ENCODE data around the gene MEIS2.

DNA sequence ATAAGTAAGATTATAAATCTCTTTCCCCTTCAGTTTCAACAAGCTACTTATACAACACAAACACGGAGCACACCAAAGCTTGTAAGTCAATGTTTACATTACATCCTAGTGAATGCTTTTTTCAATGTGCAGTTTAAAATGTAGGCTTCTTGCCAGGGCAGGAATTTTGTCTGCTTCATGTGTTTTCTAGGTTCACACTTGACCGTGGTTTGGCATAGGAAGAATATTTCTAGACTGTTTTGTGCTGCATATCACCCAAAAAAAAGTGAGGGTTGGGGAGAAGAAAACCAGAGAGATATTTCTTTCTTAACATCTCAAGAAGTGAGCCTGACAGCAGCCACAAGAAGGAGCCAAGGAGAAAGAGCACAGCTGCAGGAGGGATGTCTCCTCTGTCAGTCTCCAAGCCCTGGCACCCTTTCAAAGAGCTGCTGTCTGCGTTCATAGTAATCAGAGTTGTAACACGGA, 255.8 kb downstream of the MEIS2 start:
- TF ChIP-seq, protein P1, sequence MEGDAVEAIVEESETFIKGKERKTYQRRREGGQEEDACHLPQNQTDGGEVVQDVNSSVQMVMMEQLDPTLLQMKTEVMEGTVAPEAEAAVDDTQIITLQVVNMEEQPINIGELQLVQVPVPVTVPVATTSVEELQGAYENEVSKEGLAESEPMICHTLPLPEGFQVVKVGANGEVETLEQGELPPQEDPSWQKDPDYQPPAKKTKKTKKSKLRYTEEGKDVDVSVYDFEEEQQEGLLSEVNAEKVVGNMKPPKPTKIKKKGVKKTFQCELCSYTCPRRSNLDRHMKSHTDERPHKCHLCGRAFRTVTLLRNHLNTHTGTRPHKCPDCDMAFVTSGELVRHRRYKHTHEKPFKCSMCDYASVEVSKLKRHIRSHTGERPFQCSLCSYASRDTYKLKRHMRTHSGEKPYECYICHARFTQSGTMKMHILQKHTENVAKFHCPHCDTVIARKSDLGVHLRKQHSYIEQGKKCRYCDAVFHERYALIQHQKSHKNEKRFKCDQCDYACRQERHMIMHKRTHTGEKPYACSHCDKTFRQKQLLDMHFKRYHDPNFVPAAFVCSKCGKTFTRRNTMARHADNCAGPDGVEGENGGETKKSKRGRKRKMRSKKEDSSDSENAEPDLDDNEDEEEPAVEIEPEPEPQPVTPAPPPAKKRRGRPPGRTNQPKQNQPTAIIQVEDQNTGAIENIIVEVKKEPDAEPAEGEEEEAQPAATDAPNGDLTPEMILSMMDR (IDR thresholded peaks at IDR 0.05; ENCODE audit: insufficient read depth, low read length): no peak
- no peak for TF ChIP-seq GABPA (IDR thresholded peaks at IDR 0.05; ENCODE audit: low read depth)
- no peak for TF ChIP-seq POLR2AphosphoS5 (IDR thresholded peaks at IDR 0.05; ENCODE audit: low read depth)
- no peak for TF ChIP-seq SPI1 (IDR thresholded peaks at IDR 0.05; ENCODE audit: borderline replicate concordance, low read depth)
- TF ChIP-seq, protein P2, sequence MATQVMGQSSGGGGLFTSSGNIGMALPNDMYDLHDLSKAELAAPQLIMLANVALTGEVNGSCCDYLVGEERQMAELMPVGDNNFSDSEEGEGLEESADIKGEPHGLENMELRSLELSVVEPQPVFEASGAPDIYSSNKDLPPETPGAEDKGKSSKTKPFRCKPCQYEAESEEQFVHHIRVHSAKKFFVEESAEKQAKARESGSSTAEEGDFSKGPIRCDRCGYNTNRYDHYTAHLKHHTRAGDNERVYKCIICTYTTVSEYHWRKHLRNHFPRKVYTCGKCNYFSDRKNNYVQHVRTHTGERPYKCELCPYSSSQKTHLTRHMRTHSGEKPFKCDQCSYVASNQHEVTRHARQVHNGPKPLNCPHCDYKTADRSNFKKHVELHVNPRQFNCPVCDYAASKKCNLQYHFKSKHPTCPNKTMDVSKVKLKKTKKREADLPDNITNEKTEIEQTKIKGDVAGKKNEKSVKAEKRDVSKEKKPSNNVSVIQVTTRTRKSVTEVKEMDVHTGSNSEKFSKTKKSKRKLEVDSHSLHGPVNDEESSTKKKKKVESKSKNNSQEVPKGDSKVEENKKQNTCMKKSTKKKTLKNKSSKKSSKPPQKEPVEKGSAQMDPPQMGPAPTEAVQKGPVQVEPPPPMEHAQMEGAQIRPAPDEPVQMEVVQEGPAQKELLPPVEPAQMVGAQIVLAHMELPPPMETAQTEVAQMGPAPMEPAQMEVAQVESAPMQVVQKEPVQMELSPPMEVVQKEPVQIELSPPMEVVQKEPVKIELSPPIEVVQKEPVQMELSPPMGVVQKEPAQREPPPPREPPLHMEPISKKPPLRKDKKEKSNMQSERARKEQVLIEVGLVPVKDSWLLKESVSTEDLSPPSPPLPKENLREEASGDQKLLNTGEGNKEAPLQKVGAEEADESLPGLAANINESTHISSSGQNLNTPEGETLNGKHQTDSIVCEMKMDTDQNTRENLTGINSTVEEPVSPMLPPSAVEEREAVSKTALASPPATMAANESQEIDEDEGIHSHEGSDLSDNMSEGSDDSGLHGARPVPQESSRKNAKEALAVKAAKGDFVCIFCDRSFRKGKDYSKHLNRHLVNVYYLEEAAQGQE (IDR thresholded peaks at IDR 0.05; ENCODE audit: insufficient replicate concordance, low read depth): no peak
